ENCODE measurements around the gene ATP8A2. TPM values are rescaled to one million over a fixed set of nuclear protein-coding genes. Genes with fewer than 3 reads are reported as not detected.

The ATP8A2 gene
- total and polyA plus RNA-seq, 2 of the 8 experiments (the other 6 are each of a cell fraction or from before 2014, with no cell fraction given) = 2.4 to 8.3 TPM

- peaks cover 0 to 6% (median 2%) of the 10 kb centered on the region in 4 experiments; a peak in 3 of 7 replicates for H3K4me1 ChIP-seq (replicated peaks in 1 of 4; ENCODE audit: control insufficient read depth in 3 of 4, insufficient read depth in 4 of 4, low read length in 3 of 4)
- H3K14ac ChIP-seq (ENCODE audit: insufficient read length) = no peak overlapping the region
- no peak overlapping the region for H3K56ac ChIP-seq (replicated peaks; ENCODE audit: insufficient read length, low read depth, low read length)
- no peak overlapping the region for H3K4me3 ChIP-seq (ENCODE audit: extremely low read depth in 1 of 4, insufficient read depth in 2 of 4, low read depth in 3 of 4, low read length in 4 of 4)
- no peaks in the 10 kb centered on the region for H3K79me1 ChIP-seq (ENCODE audit: low read depth, low read length)
- H3K9ac ChIP-seq (replicated peaks in 1 of 4; ENCODE audit: extremely low read depth in 1 of 4, low read depth in 3 of 4, low read length in 3 of 4) = no peak overlapping the region
- FAIRE-seq = no peak
- H3K4me2 ChIP-seq (ENCODE audit: insufficient read depth in 1 of 2, low read depth in 2 of 2, low read length in 2 of 2) = no peak overlapping the region
- no peak overlapping the region for H3K4ac ChIP-seq (replicated peaks; ENCODE audit: insufficient read length, low read depth, low read length)
- H2BK12ac ChIP-seq (ENCODE audit: low read depth, low read length) = no peak overlapping the region
- H3K79me2 ChIP-seq (ENCODE audit: control insufficient read depth in 1 of 2, insufficient read depth in 2 of 2, low read length in 2 of 2) = no peaks in the 10 kb centered on the region
- ChIA-PET CTCF (ENCODE audit: partially characterized antibody) (interaction anchor here (1.2 kb wide), 1 partner anchor 11 kb away, joined by 4 read pairs; no protein-coding TSS in a partner anchor), POLR2A (ENCODE audit: partially characterized antibody) (no interaction called here)
- no peak for DNase-seq (ENCODE audit: low read depth in 1 of 2, low spot score in 2 of 2)
- H3K18ac ChIP-seq (ENCODE audit: extremely low read depth, low read length) = no peak overlapping the region
- no peak overlapping the region for H4K8ac ChIP-seq (ENCODE audit: extremely low read depth, insufficient read depth, low read length)
- H2AFZ ChIP-seq (ENCODE audit: low read length) = no peak overlapping the region
- H3K27me3 ChIP-seq (replicated peaks in 1 of 4; ENCODE audit: control insufficient read depth in 3 of 4, extremely low read depth in 1 of 4, insufficient read depth in 3 of 4, low read length in 3 of 4) = no peaks in the 10 kb centered on the region
- 96% methylated on average over 2 of the region's 2 CpGs; no CpG with 5 or more reads in 1 of the 2 experiments for WGBS, 2 experiments (ENCODE audit: extremely low coverage in 1 of 2, insufficient coverage in 1 of 2, insufficient read length in 1 of 2, insufficient replicate concordance in 2 of 2, low coverage in 1 of 2, low lambda C conversion rate in 2 of 2, missing lambda C conversion rate in 1 of 2)
- no peak overlapping the region for H2BK15ac ChIP-seq (ENCODE audit: low read length)
- no peak overlapping the region for H2BK20ac ChIP-seq (ENCODE audit: low read length)
- no peaks in the 10 kb centered on the region for H3K36me3 ChIP-seq (ENCODE audit: control insufficient read depth in 2 of 4, insufficient read depth in 4 of 4, low read length in 3 of 4)
- no peaks in the 10 kb centered on the region for H3K9me3 ChIP-seq (ENCODE audit: insufficient read depth in 2 of 2, low read depth in 1 of 2, low read length in 1 of 2)
- no peak overlapping the region for H3K23ac ChIP-seq (ENCODE audit: insufficient read length)
- no peak overlapping the region for H2BK5ac ChIP-seq (ENCODE audit: low read depth, low read length)
- no peak overlapping the region for H2BK120ac ChIP-seq (replicated peaks; ENCODE audit: low read depth, low read length)
- H4K20me1 ChIP-seq (replicated peaks in 1 of 2; ENCODE audit: control insufficient read depth in 1 of 2, insufficient read depth in 2 of 2, low read length in 2 of 2) = no peaks in the 10 kb centered on the region
- H2AK5ac ChIP-seq (ENCODE audit: low read depth, low read length) = no peak overlapping the region
- H3K27ac ChIP-seq (ENCODE audit: low read depth, low read length) = no peak overlapping the region
- H4K5ac ChIP-seq (ENCODE audit: insufficient read length, low read depth, low read length) = no peak overlapping the region
- H3K23me2 ChIP-seq (ENCODE audit: low read depth, low read length) = no peaks in the 10 kb centered on the region
- no peak overlapping the region for H4K91ac ChIP-seq (replicated peaks; ENCODE audit: insufficient read length, low read length)
- TF ChIP-seq TAF7 (optimal IDR thresholded peaks at IDR 0.05; ENCODE audit: borderline replicate concordance, low read depth, low read length) (no peak), SRF (IDR thresholded peaks at IDR 0.05; ENCODE audit: low read depth, low read length) (no peak), RNF2 (IDR thresholded peaks at IDR 0.05; ENCODE audit: borderline replicate concordance, low read depth, low read length, missing control alignments, poor library complexity, severe bottlenecking) (no peak), JUND (IDR thresholded peaks at IDR 0.05; ENCODE audit: low read length) (no peak), RXRA (IDR thresholded peaks at IDR 0.05; ENCODE audit: insufficient read depth, low read depth, low read length) (no peak), HDAC2 (IDR thresholded peaks at IDR 0.05; ENCODE audit: borderline replicate concordance in 1 of 2, low read depth in 2 of 2, low read length in 2 of 2) (no peak), JUN (IDR thresholded peaks at IDR 0.05; ENCODE audit: low read depth, low read length) (no peak), TBP (IDR thresholded peaks at IDR 0.05; ENCODE audit: low read depth, low read length) (no peak), EGR1 (IDR thresholded peaks at IDR 0.05; ENCODE audit: borderline replicate concordance, low read depth, low read length) (no peak), EZH2 (IDR thresholded peaks at IDR 0.05; ENCODE audit: low read depth, low read length, severe bottlenecking) (no peak), GABPA (IDR thresholded peaks at IDR 0.05; ENCODE audit: borderline replicate concordance, insufficient read depth, low read length) (no peak), KDM1A (IDR thresholded peaks at IDR 0.05; ENCODE audit: borderline replicate concordance, low read length) (no peak), NANOG (IDR thresholded peaks at IDR 0.05; ENCODE audit: insufficient read depth, low read depth, low read length, poor library complexity, severe bottlenecking) (no peak)
These were observed 45.8 kb downstream of the ATP8A2 start for GRCh38 chr13:25417535-25417934.

Data from H1 (cell line).